Activated naive CD4-positive, alpha-beta T cell (primary cell): ENCODE results near the gene JAM3.
A peak's percentile ranks its signal among the peaks of the same experiment; 100 is the strongest.

ENCODE experiments used
- DNase-seq, 4 experiments: peaks; one replicate each; lab custom pipeline; 2025; lab: John Stamatoyannopoulos, UW

JAM3 gene

DNA sequence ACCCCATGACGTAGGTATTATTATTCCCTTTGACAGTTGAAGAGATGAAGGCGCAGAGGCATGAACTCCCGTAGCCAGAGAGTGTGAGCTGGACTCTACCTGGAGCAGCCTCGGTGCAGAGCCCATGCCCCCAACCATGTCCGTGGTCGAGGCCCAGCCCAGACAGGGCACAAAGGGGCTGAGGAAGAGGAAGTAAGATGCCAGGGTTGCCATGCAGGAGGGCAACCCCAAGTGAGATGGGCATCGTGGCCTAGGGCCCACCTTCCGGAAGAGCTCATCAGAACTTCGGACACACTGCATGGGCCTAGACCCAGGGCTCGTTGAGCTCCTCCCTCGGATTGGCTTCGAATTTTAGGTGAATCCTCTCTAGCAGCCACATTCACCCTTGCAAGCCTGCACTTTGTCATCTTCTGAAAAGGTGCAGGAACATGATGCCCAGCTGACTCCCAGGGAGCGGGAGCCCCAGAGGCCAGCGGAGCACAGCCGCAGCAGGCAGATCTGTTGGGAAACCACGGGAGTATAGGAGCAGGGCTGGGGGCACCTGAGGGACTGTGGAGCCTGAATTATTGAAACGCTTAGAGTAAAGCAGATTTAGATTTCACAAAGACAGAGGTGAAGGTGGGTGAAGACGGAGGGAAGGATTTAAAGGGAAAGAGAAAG is 29.0 kb upstream of the JAM3 start:
- DNase-seq, result no peak

DNA sequence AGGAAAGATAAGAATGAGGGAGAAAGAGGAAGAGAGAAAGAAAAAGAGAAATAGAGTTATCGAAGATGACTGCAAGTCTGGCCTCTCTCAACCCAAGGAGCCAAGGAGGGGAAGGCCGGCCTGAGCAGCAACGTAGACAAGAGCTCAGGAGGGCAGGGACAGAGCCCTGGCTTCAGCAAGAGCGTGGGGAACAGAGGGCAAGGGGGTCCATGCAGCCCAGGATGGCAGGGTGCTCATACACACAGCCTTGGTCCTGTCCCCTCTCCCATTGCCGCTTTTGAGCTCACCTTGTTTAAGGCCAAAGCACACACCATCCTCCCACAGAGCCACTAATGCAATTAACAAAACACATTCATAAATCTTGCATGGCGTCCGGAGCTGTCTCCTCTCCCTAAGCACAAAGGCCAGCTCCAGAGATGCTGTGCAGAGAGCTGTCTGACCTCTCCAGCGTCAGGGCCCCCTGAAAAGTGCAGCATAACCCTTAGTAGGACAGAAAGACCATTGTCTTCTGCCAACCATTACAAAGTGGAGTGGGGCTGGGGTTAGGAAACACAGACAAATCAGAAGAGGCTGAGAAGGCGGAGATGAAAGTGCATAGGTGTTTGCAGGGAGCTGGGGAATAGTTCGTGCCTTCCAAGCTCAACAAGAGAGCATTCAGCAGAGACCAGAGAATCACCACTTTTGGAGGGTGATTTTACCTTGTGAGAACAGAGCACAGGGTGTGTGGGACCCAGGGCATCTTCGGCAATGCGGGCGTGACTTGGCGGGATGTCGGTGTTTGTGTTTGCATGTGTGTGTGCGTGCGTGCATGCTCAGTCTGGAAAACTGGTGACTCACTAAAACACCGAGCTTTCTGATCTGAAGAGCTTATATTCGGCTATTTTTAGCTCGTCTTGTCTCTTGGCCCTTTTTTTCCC is 28.2 kb upstream of the JAM3 start:
- no peak for DNase-seq

DNA sequence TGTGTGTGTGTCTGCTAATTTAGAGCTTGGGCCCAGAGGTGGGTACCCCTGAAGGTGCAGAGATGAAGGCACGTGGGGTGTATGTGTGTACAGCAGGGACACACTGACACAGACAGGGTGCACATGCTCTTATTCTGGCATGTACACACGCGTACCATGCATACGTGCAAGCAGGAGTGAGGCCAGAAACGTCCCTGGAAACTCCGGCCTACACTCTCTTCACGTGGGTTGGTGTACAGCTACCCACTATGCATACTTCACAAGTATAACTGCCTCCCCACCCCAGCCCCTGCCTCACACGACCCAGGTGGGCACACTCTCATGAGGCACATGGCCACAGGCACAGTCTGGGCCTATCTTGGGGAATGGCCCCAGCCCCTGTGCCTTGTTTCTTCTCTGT is 27.5 kb upstream of the JAM3 start:
- no peak for DNase-seq

DNA sequence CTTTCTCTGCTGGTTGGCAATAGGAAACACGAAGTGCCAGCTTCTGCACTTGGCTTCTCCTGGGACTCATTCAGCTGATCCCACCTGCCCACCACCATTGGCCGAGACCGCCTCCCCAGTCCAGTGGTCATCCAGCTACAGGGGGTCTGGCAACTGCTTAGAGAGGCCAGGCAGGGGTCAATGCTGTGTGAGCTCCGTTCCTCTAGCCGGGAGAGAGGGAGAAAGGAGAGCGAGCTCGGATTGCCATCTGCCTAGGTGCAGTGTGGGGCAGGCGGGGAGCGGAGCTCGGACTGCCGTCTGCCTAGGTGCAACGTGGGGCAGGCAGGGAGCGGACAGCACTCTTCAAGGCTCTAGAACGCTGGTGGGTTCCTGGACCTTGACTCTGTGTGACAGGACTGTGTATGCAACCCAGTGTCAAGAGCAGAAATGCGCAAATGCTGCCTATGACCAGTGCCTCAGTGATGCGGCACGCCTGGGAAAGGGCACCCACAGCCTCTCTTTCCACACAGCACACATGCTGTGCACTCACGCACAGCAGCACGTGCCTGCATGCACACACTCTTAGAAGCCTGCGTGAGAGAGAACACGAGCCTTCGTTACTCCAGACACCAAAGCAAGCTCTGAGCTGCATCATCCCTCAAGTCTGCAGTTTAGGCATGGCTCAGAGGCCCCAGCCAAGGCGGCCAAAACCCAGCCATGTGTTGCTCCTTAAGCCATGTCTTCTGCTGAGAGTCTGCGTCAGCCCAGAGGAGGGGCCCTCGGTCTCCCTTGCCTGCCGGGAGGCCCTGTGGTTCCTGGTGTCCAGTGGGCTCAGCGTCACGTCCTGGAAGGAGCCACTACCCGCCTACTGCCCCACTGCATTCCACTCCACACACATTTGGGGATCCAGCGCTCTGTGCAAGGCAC is 26.8 kb upstream of the JAM3 start:
- no peak for DNase-seq

DNA sequence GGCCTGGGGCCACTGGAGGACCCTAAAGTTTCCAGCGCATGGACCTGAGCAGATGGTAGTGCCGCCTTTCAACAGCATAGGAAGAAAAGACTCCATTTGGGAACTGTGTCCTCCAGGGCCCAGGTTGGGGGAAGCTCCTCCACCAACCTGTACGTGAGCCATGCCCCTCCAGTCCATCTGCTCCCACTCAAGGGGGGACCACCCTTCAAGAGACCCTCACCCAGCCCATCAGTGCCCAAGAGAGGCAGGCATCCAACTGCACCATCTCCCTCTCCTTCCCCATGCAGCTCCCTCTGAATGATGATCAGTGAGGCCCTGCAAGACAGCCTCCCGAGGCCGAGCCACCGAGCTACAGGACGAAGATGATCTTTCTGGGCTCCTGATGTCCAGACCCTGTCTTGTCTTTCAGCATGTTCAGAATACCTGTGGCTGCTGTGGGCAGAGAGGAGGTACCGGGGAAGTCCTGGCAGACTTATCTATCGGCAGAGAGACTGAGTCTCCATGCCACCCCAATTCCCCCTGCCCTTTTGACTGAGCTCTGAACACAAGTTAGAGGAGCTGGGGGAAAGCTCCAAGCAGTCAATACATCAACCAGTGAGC is 25.0 kb upstream of the JAM3 start:
- no peak for DNase-seq

DNA sequence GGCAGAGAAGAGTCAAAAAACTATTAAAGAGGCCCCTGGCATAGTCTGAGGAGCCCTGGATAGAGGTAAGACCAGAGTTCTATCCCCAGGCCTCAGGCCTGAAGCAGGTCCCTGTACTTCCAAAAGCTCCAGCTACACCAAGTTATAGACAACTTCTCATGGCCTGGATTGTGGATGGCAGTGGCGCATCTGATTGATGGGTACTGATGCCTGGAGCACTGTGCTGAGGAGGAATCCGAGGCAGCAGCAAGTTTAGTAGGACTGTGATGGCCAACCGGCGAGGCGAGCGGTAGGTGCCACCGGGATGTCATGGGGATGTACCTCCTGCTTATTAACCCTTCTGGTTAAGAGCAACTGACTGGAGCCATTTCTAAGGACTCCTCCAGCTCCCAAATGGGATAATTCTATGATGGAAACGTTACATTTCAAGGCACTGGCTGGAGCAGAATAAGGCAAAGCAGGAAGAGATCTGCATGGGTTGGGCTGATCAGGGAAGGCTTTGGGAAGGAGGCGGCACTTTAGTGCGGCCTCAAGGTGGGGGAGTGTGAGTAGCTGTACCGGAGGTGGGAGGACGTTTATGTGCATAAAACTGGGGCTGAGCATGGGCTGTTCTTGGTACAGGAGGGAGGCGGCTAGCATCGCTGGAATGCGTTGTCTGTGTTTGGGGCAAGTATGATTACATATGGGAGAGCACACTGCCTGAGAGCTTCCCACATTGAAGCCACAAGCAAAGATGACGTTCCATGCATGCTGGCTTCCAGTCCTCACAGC is 24.2 kb upstream of the JAM3 start:
- DNase-seq, result no peak

DNA sequence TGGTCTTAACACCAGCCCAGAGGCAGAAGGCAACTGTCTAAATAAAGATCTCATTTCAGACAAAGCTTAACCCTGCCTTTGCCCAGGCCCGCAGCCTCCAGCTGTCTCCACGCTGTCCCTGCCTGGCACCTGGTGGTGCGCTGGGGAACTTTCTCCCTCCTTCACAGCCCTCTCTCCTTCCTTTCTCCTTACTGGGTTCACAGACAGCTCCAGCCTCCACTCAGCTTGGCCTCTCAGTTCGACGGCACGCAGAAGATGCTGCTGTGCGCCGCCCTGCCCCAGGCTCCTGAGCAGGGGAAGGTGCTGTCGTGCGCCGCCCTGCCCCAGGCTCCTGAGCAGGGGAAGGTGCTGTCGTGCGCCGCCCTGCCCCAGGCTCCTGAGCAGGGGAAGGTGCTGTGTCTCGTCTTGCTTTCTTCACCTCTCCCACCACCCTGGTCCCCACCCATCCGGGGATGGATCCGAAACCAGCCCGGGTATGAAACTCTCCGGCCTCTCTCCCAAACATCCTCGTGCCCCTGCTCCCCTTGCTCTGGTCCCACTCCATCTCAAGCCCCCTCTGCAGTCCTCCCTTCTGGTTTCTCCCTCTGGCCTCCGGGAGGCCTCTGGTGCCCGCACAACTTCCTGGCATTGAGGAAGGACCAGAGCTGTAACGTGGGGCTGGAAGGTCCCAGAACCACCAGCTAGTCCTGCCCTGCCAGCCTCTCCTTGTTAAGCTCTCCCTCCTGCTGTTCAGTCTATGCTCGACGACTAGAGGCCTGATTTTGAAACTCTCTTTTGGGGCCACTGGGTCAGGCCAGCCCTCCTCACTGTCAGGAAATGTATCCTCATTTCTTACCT is 22.9 kb upstream of the JAM3 start:
- DNase-seq, result peak in 1 of 4 experiments; percentile 9

DNA sequence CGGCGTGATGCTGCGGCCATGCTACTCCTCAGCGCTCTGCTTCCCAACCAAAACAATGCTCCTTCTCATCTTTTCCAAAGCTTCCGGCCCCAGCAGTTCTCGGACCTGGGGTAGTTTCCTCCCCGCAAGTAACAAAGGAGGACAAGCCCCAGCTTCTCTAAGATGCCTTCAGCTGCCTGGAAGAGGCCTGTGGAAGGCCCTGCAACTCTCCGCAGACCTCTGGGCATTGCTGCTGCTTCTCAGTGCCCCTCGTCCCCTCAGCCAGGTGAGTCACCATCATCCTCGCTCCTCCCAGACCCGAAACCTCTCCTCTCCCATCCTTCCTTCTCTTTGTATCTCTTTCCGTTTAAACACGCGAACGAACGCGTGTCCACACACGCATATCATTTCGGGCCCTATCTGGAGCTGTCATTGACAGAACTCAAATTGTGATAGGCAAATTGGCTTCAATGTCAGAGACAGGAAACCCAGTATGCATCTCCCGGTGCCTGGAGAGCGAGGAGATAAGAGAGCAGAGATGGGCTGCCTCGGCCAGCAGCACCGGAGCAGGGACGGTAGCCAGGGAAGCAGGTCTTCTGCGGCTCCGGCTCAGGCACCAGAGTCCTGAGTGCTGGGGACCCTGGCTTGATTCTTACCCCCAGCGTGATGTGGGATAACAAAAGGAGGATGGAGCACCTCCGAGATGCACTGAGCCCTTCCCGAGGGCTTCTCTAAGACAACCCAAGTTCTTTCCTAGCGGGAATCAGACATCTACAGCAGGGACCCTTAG is 22.0 kb upstream of the JAM3 start:
- DNase-seq, result no peak

DNA sequence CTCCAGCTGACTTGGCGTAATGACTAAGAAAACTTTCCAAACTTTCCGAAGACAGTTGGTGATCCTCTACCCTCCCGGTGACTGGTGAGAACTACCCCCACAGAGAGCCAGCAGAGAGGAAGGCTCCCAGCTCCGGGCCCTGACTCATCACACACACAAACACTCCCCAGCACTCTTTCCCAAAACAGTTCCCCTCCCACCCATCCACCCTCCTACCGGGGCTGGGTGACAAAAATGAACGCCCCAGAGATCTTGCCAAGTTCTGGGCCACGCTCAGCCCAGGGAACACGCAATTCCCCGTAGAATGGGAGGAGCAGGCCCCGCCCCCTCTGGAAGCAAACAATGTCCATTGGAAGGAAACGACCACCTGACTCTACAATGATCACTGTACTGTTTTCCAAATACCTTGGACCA is 21.3 kb upstream of the JAM3 start:
- DNase-seq, result no peak

DNA sequence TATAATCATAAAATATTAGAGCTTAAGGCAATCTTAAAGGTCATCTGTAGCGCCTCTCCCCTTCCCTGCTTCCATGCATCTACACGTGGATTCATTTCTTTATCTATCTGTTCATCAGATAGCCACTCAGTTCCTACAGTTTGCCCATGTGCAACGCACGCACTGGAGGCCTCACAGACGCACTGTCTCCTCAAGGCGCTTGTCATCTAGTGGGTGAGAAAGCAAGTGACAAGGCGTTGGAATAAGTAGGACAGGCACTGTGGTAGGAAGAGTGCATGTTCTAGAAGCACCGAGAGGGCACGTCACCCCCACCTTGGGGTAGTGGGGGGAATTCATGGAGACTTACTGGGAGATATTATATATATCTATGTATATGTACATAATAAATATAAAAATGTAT is 20.8 kb upstream of the JAM3 start:
- no peak for DNase-seq

DNA sequence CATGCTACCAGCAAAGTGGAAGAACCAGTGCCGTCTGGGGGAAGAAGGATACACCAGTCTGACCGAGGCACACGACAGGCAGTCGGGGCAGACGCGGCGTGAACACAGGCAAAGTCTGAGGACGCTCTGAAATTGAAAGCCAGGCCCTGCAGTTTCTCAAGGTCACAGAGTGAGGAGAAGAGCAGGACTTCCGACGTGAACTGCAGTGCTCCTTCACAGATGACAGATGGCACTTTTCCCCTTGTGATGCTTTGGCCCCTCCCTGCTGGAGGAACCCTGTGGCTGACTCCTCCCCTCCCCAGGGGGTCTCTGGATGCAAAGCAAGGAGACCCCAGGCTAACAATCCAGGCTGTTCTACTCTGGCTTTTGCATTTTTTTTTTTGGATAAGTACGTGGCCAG is 19.6 kb upstream of the JAM3 start:
- no peak for DNase-seq

DNA sequence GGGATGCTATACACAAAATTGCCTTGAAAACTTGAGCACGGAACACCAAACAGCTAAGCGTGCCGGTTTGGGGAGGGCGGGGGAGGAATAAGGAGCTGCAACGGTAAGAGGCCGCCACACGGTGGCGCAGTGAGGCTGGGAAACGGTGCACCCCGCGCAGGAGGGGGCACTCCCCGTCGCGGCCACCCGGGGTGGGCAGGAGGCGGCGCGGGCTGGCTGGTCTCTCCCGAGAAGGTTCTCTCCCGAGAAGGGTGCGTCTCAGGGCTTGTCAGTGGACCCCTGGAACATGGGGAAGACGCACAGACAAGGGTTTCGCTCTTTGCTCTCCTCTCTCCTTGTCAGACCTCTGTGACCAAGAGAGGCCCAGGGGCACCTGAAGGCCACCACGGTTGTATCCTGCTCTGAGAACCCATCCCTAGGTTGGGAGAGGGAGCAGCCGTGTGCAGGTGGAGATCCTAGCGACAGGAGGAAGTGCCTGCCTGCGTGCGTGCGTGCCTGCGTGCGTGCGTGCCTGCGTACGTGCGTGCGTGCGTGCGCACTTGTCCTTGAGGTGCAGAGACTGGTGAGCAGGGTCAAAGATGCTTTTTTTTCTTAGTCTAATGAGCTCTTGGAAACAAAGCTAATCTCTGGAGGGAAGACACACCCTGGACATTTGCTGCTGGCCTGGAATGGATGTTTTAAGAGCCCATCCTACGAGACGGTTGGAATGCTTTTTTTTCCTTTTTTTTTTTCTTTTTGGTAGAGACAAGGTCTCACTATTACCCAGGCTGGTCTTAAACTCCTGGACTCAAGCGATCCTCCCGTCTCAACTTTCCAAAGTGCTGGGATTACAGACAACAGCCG is 18.1 kb upstream of the JAM3 start:
- DNase-seq, result peak; percentile 31 to 66 (median 56)

DNA sequence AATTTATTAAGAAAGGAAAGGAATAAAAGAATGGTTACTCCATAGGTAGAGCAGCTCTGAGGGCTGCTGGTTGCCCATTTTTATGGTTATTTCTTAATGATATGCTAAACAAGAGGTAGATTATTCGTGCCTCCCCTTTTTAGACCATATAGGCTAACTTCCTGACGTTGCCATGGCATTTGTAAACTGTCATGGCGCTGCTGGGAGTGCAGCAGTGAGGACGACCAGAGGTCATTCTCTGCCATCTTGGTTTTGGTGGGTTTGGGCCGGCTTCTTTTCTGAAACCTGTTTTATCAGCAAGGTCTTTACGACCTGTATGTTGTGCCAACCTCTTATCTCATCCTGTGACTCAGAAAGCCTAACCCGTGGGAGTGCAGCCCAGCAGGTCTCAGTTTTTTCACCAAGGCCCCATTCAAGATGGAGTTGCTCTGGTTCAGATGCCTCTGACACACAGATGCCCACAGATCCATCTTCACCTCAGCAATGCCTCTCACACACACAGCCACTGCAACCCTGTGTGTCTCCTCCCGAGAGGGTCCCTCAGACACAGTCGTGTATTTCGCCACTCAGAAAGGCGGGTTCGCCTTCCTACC is 16.4 kb upstream of the JAM3 start:
- no peak for DNase-seq

DNA sequence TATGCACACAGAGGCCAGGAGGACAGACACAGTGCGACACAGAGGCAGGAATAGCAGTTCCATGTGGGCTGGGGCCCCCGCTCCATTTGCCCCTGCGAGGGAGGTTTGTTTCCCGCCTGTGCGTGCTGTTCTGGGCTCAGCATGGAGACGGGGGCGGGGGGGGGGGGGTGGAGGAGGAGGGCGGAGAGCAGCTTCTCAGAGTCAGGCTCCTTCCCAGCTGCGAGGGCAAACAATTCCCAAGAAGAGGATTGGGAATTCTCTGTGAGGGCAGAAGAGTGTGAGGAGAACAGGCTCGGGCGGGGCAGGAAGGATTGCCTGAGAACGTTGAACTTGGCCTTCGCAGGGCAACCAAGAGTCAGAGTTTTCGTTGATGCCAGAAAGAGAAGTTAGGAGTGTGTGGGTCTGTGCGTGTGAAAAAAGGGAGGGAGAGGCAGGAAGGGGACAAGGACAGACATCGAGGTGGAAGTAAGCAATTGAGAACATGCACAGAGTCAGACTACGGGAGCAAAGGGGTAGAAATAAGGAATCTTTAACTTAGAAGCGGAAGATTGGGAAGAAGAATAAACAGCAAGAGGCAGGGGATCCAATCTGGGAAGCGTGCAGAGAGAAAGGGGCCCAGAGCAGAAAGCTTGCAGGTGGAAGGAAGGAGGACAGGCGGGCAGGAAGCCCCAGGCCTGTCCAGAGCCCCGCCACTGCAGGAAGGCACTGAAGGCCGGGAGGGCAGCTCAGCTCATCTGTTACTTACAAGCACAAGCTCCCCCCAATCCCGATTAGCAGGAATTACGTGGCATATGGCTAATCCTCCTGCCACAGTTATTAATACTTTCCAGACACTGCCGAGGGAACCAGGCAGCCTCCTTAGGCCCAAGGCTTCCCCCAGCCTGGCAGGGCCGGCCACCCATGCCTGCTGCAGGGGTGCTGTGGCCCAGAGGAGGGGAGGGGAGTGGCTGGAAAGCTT is 15.6 kb upstream of the JAM3 start:
- no peak for DNase-seq

DNA sequence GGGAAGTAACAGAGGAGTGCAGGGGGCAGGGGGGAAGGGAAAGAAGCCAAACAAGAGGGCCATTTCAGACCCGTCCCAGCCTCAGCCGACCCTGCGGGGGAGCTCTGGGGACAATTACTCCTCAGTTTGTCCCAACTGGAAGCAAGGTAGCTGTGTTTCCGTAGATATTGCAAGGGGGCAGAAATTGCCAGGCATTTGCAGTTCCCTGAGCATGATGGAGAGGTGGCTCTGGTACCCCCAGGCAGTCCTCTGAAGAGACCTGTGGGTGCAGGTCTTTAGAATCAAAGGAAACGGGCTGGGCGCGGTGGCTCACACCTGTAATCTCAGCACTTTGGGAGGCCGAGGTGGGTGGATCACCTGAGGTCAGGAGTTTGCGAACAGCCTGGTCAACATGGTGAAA is 13.8 kb upstream of the JAM3 start:
- no peak for DNase-seq

DNA sequence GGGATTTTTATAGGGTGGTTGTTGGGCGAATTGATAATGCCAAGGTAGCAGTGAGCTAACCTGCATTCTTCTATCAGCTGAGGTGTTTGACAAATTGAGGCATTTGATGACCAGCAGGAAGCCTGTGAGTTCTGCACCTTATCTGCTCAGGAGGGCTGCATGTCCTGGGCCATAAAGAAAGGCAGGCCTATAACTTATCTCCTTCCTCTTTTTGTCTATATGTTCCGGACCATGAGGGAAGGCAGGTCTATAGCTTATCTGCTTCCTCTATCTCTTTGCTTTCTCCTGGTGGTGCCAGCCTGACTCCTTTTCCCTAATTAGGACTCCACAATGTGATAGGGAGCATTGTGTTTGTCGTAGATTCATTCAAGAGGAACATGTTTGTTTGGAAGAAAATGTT is 8.6 kb upstream of the JAM3 start:
- no peak for DNase-seq
